Activated CD8-positive, alpha-beta memory T cell treated with anti-CD3 and anti-CD28 coated beads, Interleukin-2, amount 50 U/mL, for 4 hours (primary cell): ENCODE data around the gene CFAP92.

Experiments
- DNase-seq: peaks from one replicate; pipeline ENCODE4 v3.0.0-alpha.2; 2020

CFAP92 gene

DNA sequence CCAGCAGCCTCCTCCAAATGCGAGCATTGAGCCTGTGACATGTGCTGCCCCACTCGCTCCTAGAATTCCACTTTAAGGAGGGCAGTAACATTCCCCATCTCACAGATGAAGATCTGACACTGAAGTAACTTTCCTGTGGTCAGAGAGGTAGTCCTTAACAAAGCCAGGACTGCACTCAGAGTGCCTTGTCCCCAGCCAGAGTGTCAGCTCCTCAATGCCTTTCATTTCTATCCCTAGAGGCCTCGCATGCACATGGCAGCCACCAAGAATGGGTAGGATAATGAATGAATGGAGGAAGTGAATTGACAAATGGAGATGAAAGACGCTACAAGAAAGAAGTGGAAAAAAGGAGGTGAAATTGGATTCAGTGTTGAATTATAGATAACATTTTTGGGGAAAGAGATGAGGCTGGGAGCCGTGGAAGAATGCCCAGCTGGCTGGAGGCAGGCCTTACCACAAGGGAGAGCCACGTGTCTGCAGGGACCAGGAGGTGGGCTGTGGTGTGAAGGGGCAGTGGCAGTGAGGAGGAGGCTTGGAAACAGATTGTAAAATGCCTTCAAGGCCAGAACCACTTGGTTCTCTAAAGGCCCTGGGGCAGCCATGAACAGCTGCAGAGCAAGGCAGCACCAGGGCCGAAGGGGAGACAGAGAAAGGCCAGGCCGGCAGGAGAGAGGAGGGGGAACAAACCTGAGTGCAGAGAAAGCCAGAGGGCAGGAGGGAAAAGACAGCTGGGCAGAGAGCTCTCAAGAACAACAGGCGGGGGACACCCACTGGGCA lies 10.4 kb downstream of the CFAP92 start:
- no peak for DNase-seq

- no peak for DNase-seq
Measured at GRCh38 chr3:128975276-128975675, 18.6 kb downstream of the CFAP92 start.

DNA sequence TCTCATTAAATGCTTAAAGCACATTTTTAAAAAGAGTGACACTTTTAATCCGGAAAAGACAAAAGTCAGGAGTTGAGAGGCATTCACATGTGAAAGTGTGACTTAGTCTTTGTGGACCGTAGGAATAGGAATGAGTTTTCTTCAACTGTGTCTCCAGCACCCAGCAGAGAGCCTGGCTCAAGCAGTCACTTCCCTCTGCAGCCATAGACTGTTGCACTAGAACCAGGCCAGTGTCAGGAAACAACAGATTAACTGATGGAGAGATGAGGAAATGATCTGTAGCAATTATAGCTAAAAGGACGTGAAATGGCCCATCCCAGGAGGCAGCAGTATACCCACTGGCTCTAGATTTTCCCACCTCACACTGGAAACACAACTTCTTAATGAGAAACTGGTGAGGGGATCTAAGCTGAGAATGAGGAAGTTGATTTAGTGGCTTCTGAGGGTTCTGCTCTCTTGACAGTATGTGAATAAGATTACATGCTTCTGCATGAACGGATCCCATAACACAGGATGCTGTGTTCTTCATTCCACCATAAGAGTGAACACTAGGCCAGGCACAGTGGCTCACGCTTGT lies 19.8 kb downstream of the CFAP92 start:
- no peak for DNase-seq

DNA sequence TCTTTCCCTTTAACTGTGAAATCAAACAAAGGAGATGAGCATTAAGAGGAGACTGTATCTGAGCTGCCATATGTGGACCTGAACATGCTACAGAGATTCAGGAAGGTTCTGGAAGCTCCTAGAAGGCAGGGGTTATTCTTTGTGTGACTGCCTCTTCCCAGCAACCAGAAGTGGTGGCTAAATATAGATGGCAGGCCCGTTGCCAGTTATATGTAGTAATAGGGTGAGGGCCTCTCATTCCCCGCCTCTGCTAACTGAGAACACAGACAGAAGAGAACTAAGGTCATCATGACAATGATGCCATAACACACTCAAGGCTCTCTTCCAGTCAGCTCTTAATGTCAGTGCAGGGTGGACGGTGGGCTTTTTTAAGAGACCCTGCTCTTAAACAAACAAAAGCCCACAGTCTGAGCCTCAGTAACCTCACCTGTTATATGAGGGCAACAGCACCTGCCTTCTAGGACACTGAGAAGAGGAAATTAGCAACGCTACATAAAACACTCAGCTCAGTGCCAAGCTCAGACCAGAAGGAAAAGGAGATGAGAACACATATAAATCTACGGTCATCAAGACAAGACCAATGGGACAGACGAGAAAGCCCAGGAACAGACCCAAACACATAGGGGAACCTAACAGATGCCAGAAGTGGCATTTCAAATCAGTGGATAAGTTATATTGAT lies 22.3 kb downstream of the CFAP92 start:
- no peak for DNase-seq

- no peak for DNase-seq
Measured at GRCh38 chr3:128970740-128971047, 23.2 kb downstream of the CFAP92 start.

DNA sequence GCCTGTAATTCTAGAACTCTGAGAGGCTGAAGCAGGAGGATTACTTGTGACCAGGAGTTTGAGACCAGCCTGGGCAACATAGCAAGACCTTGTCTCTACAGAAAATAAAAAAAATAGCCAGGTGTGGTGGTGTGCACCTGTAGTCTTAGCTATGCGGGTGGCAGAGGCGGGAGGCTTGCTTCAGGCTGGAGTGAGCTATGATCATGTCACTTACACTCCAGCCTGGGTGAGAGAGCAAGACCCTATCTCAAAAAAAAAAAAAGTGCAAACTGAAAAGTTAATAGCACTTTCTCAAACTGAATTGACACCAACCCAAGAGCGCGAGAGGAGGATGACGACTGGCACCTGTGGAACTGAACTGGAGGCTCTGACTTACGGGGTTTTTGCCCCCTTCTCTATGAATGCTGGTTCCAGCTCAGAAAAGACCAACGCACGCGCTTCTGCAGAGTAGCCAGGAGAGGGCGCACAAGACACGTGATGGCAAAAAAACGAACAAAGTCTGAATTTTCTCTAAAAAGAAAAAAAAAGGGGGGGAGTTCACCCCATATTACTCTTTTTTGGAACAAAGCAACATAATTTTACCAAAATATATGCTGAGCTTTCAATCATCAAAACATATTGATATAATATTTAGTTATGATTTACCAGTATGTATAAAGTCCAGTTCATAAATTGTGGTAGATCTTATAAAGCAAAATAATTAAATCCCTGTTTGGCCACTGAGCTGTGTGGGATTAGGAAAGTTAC lies 23.7 kb downstream of the CFAP92 start:
- peak; percentile 65 for DNase-seq

GRCh38 chr3:128967748-128968355 lies 26.0 kb downstream of the CFAP92 start:
- no peak for DNase-seq

- no peak for DNase-seq
Measured at GRCh38 chr3:128965818-128966217, 28.1 kb downstream of the CFAP92 start.

- no peak for DNase-seq
Measured at GRCh38 chr3:128965280-128965679, 28.6 kb downstream of the CFAP92 start.

GRCh38 chr3:128956440-128956839 lies 37.4 kb downstream of the CFAP92 start:
- no peak for DNase-seq

DNA sequence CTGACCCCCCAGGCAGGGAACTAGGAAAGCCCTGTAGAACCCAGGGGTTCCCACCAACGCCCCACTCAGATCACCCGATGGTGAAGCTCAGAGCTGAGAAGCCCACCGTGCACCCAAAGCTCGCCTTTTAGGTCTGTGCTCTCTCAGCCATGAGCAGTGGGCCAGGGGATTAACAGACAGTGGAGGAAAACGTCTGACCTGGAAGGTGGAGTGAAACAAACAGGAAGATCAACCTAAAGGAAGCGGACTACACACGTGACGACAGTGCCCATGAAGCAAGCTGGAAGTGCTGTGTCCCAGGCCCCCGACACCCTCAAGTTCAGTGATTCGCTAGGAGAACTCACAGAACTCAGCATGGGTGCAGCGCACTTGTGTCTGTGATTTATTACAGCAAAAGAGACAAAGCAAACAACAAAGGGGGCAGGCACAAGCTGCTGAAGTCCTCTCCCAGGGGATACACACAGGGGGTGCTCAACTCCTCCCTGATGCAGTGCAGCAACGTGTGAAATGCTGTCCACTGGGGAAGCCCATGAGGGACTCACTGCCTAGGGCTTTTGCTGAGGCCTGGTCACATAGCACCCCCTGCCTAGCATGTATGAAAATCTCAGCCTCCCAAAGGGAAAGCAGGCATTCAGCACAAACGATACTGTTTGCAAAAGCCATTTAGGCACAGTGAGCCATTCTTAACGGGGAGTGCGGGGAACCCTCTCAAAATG lies 43.5 kb downstream of the CFAP92 start:
- DNase-seq, result no peak

DNA sequence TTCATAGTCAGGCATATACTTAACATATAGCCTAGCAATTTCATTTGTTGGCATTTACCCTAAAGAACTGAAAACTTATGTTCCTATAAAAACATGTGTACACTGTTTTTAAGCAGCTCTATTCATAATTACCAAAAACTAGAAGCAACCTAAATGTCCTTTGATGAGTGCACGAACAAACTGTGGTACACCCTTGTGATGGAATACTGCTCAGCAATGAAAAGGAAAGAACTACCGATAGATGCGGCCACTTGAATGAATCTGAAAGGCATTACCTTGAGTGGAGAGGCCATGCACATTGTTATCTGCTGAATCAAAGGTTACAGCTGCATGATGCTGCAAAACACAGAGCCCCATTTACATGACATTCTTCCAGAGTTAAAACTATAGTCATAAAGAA lies 44.7 kb downstream of the CFAP92 start:
- no peak for DNase-seq

GRCh38 chr3:128946411-128946810 lies 47.5 kb downstream of the CFAP92 start:
- DNase-seq, result no peak

- DNase-seq, result no peak
Measured at GRCh38 chr3:128945878-128946175, 48.0 kb downstream of the CFAP92 start.

- no peak for DNase-seq
Measured at GRCh38 chr3:128945041-128945877, 48.6 kb downstream of the CFAP92 start.

GRCh38 chr3:128942161-128942952 lies 51.5 kb downstream of the CFAP92 start:
- no peak for DNase-seq

DNA sequence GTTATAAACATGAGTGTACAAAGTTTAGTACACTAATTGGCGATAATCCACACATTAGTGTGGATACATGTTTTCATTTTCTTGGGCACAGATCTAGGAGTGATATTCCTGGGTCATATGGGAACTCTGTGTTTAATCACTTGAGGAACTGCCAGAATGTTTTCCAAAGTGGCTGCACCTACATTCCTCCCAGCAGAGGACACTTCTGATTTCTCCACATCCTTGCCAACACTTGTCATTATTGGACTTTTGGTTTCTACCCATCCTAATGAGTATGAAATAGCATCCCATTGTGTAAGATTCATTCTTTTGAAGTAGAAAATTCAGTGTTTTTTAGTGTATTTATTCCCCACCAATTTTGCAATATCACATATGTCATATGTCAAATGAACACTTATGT lies 53.6 kb downstream of the CFAP92 start:
- no peak for DNase-seq

DNA sequence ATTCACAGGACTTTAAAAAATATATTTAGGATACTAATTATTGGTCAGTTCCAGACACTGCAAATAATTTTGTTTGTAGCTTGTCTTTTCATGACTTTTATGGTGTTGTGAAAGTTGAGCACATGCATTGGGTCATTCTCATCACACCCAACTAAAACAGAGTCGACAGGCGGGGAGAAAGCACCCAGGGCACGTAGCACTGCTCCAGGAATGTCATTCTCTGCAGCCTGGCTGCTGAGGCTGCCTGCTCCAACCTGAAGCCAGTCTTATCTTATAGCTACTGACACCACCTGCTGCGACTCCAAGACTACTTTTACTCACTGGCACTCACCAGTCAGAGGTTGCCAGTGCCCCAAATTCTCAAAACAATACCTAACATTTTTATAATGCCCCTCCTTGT lies 57.5 kb downstream of the CFAP92 start:
- no peak for DNase-seq

GRCh38 chr3:128935922-128936321 lies 58.0 kb downstream of the CFAP92 start:
- no peak for DNase-seq

DNA sequence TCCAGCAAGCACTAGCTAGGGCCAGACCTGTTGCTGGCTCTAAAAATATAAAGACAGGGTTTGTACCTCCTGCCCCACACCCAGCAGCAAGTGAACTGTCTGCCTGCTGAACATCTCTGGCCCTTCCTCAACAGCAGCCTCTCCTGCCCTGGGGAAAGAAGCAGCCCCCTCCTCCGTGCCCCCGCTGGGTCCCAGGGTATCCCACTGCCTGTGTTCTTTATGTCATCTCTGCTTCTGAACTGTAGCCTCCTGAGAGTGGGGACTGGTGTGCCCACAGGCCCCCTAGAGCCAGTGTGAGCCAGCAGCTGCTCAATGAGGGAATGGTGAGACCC lies 60.0 kb downstream of the CFAP92 start:
- DNase-seq, result no peak
